ENCODE measurements around the gene SPAST.
"Not testable (repeated sequence)": the region's sequence is repeated elsewhere in the genome, so short reads cannot be mapped to it uniquely, and the experiment has no call there.

Gene SPAST, protein sequence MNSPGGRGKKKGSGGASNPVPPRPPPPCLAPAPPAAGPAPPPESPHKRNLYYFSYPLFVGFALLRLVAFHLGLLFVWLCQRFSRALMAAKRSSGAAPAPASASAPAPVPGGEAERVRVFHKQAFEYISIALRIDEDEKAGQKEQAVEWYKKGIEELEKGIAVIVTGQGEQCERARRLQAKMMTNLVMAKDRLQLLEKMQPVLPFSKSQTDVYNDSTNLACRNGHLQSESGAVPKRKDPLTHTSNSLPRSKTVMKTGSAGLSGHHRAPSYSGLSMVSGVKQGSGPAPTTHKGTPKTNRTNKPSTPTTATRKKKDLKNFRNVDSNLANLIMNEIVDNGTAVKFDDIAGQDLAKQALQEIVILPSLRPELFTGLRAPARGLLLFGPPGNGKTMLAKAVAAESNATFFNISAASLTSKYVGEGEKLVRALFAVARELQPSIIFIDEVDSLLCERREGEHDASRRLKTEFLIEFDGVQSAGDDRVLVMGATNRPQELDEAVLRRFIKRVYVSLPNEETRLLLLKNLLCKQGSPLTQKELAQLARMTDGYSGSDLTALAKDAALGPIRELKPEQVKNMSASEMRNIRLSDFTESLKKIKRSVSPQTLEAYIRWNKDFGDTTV

DNA sequence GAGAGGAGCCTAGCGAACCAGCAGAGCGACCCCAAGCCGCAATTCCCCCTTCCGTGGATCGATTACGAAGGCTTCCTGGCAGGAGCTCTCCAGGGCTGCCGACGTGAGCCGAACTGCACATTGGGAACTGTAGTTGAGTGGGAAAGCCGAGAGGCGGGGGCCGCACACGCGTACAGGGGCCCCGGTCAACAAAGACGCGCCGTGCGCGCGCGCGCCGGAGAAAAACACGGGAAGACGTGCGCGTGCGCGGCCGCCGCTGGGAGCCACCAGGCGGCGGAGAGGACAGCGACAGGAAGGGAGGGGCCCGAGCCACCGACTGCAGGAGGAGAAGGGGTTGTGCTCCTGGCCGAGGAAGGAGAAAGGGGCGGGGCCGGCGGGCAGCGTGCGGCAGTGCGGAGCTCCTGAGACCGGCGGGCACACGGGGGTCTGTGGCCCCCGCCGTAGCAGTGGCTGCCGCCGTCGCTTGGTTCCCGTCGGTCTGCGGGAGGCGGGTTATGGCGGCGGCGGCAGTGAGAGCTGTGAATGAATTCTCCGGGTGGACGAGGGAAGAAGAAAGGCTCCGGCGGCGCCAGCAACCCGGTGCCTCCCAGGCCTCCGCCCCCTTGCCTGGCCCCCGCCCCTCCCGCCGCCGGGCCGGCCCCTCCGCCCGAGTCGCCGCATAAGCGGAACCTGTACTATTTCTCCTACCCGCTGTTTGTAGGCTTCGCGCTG is at the start of gene SPAST:
Gene SPAST (plus strand): TSS at position 247 of the 711 bp plus-strand sequence. CDS start 276 bp downstream, at position 523.
- DNase-seq, result peak; percentile 98

DNA sequence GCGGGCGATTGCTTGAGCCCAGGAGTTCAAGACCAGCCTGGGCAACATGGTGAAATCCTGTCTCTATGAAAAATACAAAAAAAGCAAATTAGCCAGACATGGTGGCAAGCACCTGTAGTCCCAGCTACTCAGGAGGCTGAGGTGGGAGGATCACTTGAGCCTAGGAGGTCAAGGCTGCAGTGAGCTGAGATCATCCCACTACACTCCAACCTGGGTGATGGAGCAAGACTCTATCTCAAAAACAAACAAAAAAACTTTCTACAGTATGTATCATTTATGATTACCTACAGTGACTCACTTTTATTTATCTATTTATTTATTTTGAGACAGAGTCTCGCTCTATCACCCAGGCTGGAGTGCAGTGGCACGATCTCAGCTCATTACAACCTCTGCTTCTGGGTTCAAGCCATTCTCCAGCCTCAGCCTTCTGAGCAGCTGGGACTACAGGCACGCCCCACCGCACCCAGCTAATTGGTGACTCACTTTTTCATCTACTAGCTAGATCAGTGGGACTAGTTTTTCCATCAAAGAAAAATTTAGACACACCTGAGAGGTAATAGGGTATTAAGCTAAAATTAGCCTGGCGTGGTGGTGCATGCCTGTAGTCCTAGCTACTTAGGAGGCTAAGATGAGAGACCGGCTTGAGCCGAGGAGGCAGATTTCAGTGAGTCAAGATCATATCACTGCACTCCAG is 44.4 kb upstream of the SPAST start:
- not testable (repeated sequence) for DNase-seq

DNA sequence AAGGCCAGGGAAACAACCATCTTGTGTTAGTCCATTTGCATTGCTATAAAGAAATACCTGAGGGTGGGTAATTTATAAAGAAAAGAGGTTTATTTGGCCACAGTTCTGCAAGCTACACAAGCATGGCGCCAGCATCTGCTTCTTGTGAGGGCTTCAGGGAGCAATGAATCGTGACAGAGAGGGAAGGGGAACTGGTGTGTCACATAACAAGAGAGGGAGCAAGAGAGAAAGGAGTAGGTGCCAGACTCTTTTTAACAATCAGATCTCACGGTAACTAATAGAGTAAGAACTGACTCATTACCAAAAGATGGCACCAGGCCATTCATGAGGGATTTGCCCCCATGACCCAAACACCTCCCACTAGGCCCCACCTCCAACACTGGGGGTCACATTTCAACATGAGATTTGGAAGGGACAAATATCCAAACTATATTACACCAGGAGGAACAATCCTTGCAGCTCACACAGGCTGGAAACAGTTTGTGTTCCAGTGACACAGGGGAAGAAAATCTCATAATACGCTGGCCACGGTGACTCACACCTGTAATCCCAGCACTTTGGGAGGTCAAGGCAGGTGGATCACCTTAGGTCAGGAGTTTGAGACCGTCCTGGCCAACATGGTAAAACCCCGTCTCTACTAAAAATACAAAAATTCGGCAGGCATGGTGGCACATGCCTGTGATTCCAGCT is 29.0 kb upstream of the SPAST start:
- not testable (repeated sequence) for DNase-seq

- DNase-seq, result peak; percentile 86
Measured at GRCh38 chr2:32039447-32040219, 23.7 kb upstream of the SPAST start, which contains the start of gene DPY30. Gene DPY30 (minus strand): TSS chr2:32039805. CDS start chr2:32039456, 349 bp downstream.

DNA sequence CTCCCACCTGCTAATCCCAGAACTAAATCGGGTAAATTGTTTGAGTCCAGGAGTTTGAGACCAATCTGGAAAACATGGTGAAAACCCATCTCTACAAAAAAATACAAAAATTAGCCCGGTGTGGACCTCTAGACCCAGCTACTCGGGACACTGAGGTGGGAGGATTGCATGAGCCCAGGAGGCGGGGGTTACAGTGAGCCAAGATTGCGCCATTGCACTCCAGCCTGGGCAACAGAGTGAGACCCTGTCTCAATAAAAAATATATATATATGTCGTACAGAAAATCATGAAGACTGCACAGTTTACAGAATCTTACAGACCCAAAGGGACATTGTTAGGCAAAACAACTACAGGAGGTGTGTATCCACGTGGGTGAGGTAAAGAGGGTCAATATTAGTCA is 19.8 kb upstream of the SPAST start:
- DNase-seq, result no peak

GRCh38 chr2:32051836-32052439 is 11.4 kb upstream of the SPAST start:
- no peak for DNase-seq

DNA sequence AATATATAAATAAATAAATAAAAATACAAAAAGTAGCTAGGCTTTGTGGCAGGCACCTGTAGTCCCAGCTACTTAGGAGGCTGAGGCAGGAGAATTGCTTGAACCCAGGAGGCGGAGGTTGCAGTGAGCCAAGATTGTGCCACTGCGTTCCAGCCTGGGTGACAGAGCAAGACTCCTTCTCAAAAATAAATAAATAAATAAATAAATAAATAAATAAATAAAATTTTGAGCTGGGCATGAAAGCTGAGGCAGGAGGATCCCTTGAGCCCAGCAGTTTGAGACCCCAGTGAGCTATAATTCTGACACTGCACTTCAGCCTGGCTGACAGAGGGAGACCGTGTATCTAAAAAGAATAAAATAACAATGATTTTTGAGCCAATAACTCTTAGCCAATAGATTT is 8.8 kb upstream of the SPAST start:
- DNase-seq, result not testable (repeated sequence)

- no peak for DNase-seq
Measured at GRCh38 chr2:32058130-32058529, 5.2 kb upstream of the SPAST start.

- no peak for DNase-seq
Measured at GRCh38 chr2:32060266-32060665, 3.1 kb upstream of the SPAST start.

DNA sequence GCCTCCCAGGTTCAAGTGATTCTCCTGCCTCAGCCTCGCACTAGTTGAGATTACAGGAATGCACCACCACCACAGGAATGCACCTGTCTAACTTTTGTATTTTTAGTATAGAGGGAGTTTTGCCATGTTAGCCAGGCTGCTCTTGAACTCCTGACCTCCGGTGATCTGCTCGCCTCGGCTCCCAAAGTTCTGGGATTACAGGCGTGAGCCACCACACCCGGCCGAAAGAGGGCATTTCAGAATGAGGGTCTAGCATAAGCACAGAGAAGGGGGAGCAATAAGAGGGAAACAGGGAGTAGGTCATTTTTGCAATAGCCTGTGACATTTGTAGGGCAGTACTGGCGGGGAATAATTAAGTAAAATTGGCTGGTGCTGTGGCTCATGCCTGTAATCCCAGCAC is 1.9 kb upstream of the SPAST start:
- no peak for DNase-seq

DNA sequence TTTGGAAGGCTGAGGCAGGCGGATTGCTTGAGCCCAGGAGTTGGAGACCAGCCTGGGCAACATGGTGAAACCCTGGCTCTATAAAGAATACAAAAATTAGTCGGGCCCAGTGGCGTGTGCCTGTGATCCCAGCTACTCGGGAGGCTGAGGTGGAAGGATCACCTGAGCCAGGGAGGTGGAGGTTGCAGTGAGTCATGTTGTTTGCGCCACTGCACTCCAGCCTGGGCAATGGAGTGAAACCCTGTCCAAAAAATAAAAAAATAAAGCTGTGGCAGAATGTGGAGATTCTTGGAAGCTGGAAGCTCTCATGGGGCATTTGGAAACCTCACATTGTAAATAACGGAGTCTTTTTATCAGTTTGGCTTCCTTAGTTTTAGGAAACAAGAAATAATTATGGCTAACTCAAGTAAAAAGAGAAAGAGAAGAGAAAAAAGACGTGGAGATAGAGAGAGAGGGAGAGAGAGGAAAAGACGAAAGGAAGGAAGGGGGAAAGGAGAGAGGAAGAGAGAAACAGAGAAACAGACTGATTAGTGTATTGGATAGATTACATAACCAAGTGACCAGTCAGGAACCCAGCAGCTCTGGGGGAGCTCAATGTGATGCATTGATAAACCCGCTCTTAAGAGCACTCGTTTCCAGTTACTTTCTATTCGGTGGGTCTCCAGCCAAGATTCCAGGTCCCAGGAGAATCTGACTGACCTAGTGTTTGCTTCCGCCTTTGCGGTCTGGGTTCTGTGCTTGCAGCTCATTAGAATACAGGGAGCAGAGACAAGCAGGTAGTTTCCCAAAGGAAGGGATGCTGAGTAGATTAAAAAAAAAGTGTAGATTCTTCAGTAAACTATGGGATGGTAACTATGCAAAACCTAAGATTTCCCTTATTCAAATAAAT is 1.1 kb upstream of the SPAST start:
- DNase-seq, result no peak

DNA sequence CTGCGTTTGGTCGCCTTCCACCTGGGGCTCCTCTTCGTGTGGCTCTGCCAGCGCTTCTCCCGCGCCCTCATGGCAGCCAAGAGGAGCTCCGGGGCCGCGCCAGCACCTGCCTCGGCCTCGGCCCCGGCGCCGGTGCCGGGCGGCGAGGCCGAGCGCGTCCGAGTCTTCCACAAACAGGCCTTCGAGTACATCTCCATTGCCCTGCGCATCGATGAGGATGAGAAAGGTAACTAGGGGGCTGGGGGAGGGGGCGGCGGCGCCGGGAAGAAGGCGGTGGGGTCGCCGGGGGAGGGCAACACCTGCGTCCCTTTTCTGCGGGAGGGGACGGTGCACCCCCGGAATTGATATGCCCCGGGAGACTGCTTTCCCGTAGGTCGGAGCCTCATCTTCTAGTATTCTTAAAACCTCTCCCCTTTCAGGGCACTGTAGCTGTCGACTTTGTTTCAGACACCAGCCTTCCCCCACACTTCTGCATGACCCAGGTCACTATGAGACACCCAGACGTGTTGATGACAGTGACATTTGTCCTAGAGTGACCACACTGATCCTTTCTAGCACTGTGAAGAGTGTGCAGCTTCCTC is 755 bp downstream of the SPAST start:
- no peak for DNase-seq

DNA sequence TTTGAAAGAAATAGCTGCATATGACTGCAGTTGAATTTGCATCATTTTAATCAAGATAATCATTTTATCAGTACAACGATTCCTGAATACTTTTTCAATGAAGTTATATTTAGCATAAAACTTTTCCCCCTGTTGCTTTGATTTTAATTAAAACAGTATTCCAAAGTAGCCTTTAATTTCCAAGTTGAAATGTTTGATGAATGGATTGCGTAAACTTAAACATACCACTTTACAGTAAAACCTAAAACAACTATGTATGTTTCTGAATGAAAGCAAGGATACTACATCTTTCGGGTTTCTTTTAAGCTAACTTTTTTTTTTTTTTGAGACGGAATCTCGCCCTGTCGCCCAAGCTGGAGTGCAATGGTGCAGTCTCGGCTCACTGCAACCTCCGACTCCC is 1.4 kb downstream of the SPAST start:
- no peak for DNase-seq

DNA sequence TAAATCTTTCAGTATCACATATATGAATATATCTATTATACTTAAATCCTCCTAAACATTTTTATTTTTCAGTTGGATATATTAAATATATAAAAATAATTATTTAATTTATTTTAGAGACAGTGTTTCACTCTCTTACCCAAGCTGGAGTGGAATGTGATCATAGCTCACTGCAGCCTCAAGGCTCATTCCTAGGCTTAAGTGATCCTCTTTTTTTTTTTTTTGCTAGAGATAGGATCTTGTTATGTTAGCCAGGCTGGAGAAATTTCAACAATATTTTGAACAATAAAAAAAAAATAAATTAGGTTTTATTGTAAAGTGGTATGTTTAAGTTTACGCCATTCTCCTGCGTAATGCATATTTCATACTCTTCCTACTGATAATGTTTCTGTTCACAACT is 4.2 kb downstream of the SPAST start:
- no peak for DNase-seq

GRCh38 chr2:32074134-32074506 is 10.8 kb downstream of the SPAST start:
- no peak for DNase-seq

- no peak for DNase-seq
Measured at GRCh38 chr2:32095671-32096070, 32.3 kb downstream of the SPAST start.

GRCh38 chr2:32108111-32108510 is 44.8 kb downstream of the SPAST start:
- no peak for DNase-seq

GRCh38 chr2:32118055-32118454 is 54.7 kb downstream of the SPAST start:
- no peak for DNase-seq

- no peak for DNase-seq
Measured at GRCh38 chr2:32119161-32119560, 55.8 kb downstream of the SPAST start.

GRCh38 chr2:32124660-32125059 is 61.3 kb downstream of the SPAST start:
- DNase-seq, result no peak
